ENCODE measurements around the gene ARID1B.

The ARID1B gene

DNA sequence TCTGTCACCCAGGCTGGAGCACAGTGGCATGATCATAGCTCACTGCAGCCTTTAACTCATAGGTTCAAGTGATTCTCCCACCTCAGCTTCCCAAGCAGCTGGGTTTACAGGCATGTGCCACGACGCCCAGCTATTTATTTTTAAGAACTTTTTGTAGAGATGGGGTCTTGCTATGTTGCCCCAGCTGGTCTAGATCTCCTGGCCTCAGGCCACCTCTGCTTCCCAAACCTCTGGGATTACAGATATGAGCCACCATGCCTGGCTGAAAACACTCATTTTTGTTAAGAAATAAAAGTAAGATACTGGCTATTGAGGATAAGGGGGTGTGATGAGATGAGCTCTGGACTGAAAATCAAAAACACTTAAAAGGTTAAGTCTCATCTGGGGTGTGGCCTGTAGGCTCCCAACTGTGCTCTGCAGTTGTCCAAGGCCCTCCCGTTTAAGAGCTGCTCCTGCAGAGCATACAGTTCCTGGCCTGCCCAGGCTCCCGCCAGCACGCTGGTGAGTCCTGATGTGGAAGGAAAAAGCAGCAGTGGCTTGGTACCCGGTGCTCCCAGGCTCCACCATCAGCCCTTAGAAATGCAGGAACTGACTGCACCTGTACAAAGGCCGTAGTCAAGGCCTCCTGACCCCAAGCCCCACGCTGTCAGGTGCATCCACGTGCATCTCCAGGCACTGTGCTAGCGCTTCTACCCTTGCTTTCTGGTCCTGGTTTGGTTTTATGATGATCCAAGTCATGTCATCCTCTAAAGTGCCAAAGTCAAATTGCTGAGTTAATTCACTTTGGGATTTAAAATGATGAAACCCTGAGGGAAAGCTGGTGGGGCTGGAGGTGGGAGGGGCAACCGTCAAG lies 434.7 kb downstream of the ARID1B start:
- no peak overlapping the region for H3K4me3 ChIP-seq (ENCODE audit: low read depth, low read length)
- DNase-seq (ENCODE audit: low read depth) = no peak

DNA sequence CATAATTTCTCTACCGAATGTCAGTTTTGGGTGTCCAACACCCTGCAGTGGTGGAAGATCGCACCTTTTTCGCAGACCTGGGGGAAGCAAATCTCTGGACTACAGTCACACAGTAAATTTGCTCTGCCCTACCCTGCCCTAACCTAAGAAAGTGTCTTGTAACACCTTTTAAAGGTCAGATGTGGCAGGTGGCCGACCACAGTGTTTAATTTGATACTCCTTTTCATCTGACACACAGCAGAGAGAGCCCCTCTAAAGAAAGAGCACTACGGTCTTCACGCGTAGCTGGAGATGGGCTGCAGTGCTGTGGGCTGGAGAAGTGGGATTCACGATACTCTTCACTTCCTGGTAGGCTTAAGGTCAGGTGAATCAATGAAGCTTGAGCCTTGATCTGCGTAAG lies 436.2 kb downstream of the ARID1B start:
- no peak overlapping the region for H3K4me3 ChIP-seq (ENCODE audit: low read depth, low read length)
- TF ChIP-seq, protein P1, sequence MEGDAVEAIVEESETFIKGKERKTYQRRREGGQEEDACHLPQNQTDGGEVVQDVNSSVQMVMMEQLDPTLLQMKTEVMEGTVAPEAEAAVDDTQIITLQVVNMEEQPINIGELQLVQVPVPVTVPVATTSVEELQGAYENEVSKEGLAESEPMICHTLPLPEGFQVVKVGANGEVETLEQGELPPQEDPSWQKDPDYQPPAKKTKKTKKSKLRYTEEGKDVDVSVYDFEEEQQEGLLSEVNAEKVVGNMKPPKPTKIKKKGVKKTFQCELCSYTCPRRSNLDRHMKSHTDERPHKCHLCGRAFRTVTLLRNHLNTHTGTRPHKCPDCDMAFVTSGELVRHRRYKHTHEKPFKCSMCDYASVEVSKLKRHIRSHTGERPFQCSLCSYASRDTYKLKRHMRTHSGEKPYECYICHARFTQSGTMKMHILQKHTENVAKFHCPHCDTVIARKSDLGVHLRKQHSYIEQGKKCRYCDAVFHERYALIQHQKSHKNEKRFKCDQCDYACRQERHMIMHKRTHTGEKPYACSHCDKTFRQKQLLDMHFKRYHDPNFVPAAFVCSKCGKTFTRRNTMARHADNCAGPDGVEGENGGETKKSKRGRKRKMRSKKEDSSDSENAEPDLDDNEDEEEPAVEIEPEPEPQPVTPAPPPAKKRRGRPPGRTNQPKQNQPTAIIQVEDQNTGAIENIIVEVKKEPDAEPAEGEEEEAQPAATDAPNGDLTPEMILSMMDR (IDR thresholded peaks at IDR 0.05; ENCODE audit: insufficient read depth, low read depth, low read length, missing control alignments) = no peak
- no peak for DNase-seq (ENCODE audit: low read depth)

More for the DNA sequence above, 434.7 kb downstream of the ARID1B start:
- TF ChIP-seq, protein P1 (IDR thresholded peaks at IDR 0.05; ENCODE audit: insufficient read depth, low read depth, low read length, missing control alignments) = no peak

DNA sequence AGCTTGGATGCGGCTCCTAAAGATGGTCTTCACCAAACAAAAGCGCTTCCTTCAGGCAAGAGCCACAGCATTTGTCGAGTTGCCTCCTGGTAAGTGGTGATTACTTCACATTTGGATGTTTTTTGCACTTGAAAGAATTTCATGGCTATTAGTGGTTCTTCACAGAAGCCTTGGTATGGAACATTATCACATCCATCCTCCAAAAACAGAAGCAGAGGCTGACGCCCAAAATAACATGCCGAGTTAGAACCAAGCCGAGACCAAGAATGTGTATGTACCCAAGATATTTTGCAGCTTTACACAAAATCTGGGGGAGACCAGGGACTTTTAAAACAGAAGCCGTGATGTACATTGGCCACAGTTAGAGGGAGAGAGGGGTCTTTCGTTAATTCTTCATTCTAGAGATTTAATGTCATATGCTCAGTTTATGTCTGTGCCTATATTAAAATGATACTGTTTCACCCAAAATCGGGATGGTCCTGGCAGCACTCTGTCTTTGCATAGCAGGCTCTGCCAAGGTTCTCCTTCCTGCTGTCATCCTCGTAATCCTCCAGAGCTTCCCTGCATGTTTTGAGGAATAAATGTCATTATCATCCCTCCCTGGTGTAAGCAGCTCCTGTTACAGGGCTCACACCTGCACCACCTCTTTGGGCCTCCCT lies 436.9 kb downstream of the ARID1B start:
- no peak overlapping the region for H3K4me3 ChIP-seq (ENCODE audit: low read depth, low read length)
- no peak for DNase-seq (ENCODE audit: low read depth)
- TF ChIP-seq, protein P1 (IDR thresholded peaks at IDR 0.05; ENCODE audit: insufficient read depth, low read depth, low read length, missing control alignments) = no peak

DNA sequence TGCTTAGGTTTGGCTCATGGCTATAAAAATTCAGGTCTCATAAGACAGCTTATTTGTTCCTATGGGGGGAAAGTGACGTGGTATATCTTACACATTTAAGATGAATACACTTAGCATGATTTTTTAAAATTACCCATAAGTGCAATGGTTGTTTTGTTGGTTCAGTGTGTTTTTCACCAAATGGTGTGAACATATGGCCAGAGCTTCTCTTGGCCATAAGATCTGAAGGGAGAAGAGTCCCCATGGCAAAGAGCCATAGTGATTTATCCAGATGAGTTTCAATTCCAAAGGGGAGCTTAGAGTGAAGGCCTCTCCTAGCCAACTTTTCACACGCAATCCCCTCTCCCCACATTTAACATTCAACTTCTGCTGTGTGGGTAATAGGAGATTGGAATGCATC lies 438.5 kb downstream of the ARID1B start:
- H3K4me3 ChIP-seq (ENCODE audit: low read depth, low read length) = no peak overlapping the region
- DNase-seq (ENCODE audit: low read depth) = no peak
- TF ChIP-seq, protein P1 (IDR thresholded peaks at IDR 0.05; ENCODE audit: insufficient read depth, low read depth, low read length, missing control alignments) = no peak

DNA sequence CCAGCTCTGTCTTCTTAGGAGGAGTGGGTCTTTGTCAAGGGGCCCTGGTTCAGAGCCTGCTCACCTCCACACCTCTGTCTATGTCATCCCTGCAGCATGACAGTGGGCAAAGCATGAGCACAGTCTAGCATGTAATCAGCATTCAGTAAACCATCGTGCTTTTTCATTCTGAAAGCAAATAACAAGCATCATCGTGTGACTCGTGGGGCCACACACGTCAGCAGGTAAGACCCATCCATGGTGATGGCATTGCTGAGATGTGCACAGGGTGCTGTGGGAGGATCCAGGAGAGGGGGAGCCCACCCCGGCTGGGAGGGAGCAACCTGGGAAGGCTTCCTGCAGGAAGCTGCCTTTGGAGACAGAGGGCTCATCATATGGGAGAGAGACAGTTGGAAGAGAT lies 439.4 kb downstream of the ARID1B start:
- DNase-seq (ENCODE audit: low read depth) = no peak
- TF ChIP-seq, protein P1 (IDR thresholded peaks at IDR 0.05; ENCODE audit: insufficient read depth, low read depth, low read length, missing control alignments) = no peak

DNA sequence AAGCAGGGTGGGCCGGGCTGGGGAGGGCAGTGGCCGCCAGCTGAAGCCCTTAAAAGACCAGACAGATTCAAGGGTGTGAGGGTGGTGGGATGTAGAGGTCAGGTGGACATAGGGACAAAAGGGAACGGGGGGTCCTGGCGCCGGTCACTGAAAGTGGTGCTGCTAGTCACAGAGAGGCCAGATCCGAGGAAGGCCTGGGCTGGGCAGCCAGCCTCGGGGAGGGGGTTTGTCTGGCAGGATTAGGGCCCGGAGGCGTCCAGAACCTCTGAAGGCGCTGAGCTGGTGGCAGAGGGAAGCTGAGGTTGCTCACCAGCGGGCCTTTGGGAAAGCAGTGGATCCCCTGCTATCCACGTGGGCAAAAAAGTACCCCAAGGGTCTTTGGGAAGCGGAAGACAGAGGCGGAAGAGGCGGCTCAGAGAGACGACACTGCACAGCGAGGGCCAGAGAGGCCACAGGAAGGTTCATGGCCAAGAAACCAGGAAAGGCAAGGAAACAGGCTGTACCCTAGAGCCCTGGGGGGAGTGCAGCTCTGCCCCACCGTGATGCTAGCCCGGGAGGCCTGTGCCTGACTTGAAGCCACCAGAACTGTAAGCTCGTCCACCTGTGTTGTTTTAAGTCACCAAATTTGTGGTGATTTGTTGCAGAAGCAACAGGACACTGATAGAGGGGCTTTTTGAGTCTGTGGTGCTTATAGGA lies 440.2 kb downstream of the ARID1B start:
- TF ChIP-seq, protein P1 (IDR thresholded peaks at IDR 0.05; ENCODE audit: insufficient read depth, low read depth, low read length, missing control alignments) = no peak
- DNase-seq (ENCODE audit: low read depth) = no peak

More for the DNA sequence above, 439.4 kb downstream of the ARID1B start:
- no peak overlapping the region for H3K4me3 ChIP-seq (ENCODE audit: low read depth, low read length)

More for the DNA sequence above, 440.2 kb downstream of the ARID1B start:
- no peak overlapping the region for H3K4me3 ChIP-seq (ENCODE audit: low read depth, low read length)
